NCI-H146 (cell line): Measurements from ENCODE around the gene IBA57.

ENCODE experiments used
- DNase-seq: peaks from one replicate; lab custom pipeline; 2025; lab: John Stamatoyannopoulos, UW

Gene IBA57

DNA sequence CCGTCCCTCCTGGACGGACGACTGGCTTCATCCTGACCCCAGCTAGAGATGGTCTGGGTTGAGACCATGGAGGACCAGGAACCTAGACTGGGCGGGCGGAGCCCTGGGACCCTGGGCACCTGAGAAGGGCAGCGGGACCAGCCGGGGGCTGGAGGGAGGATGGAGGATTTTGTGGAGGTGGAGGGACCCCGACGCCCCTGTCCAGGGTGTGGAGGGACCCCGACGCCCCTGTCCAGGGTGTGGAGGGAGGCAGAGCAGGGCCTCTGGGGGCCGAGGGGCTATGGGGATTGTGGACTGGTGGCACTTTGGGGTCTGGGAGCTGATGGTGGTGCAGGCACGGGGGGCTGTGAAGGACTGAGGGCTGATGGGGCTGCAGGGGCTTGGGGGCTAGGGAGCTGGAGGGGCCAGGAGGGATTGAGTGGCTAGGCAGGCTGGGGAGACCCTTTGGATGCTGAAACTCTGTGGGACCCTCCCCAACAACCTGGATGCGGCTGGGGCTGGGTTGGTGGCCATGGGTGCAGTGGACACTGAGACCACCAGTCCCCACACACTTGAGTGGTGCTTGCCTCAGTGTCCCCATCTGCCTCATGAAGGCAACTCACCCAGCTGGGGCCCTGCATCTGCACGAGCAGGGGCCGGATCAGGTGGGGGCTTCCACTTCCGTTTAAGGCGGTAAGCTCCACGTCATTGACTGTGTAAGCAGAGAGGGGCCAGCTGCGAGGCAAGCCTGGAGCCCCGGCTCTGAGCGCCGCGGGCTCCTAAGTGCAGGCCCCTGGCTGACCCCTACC lies 8.5 kb upstream of the IBA57 start:
- no peak for DNase-seq

DNA sequence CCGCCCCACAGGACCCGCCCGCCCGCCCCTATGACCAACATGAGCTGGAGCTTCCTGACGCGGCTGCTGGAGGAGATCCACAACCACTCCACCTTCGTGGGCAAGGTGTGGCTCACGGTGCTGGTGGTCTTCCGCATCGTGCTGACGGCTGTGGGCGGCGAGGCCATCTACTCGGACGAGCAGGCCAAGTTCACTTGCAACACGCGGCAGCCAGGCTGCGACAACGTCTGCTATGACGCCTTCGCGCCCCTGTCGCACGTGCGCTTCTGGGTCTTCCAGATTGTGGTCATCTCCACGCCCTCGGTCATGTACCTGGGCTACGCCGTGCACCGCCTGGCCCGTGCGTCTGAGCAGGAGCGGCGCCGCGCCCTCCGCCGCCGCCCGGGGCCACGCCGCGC lies 7.9 kb upstream of the IBA57 start:
- DNase-seq, result no peak

DNA sequence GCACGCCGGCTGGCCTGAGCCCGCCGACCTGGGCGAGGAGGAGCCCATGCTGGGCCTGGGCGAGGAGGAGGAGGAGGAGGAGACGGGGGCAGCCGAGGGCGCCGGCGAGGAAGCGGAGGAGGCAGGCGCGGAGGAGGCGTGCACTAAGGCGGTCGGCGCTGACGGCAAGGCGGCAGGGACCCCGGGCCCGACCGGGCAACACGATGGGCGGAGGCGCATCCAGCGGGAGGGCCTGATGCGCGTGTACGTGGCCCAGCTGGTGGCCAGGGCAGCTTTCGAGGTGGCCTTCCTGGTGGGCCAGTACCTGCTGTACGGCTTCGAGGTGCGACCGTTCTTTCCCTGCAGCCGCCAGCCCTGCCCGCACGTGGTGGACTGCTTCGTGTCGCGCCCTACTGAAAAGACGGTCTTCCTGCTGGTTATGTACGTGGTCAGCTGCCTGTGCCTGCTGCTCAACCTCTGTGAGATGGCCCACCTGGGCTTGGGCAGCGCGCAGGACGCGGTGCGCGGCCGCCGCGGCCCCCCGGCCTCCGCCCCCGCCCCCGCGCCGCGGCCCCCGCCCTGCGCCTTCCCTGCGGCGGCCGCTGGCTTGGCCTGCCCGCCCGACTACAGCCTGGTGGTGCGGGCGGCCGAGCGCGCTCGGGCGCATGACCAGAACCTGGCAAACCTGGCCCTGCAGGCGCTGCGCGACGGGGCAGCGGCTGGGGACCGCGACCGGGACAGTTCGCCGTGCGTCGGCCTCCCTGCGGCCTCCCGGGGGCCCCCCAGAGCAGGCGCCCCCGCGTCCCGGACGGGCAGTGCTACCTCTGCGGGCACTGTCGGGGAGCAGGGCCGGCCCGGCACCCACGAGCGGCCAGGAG lies 7.2 kb upstream of the IBA57 start:
- DNase-seq, result no peak

DNA sequence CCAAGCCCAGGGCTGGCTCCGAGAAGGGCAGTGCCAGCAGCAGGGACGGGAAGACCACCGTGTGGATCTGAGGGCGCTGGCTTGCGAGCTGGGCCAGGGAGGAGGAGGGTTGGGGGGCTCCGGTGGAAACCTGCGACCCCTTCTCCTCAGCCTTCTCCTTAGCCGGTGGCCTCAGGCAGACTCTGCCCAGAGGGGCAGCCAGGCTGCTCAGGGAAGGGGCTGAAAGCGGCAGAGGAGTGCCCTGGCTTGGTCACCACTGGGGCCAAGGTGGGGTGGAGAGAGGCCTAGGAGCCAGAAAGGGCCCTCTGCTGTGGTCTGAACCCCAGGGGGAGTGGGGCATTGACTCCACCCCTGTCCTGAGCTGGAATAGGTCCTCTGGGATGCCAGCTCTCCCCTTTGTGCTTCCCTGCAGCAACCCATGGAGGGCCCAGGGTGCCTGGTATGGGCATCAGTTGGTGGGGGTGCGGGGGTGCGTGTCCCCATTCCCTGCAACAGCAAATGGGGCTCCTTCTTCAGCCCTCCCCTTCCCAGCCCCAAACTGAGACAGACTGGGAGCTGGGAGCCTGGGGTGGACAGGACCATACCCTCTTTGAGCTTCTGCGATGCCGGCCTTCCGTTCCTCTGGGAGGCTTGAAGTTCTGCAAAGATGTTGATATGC lies 6.5 kb upstream of the IBA57 start:
- DNase-seq, result no peak

DNA sequence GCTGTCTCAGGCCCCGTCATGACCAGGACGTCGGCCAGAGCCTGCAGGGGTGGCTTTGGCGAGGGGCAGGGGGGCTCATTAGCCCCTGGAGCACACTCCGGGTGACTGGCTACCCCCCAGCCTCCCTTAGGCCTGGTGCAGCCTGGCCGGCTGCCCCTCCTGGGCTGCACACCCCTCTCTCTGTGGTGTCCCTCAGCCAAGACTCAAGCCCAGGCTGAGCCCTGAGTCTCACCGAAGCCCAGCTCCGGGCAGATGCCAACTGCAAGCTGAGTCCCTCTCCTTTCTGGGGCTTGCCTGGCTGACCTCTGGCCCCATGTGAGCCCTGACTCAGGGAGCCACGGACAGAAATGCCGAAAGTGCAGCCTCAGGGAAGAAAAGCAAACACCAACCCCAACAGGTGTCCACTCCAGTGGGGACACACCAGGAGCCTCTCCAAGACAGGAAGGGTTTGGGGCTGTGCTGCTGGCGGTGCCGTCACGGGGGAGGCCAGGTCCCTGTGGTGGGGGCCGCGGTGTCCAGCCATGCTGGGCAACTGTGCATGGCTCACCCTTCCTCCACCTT lies 5.3 kb upstream of the IBA57 start:
- no peak for DNase-seq

DNA sequence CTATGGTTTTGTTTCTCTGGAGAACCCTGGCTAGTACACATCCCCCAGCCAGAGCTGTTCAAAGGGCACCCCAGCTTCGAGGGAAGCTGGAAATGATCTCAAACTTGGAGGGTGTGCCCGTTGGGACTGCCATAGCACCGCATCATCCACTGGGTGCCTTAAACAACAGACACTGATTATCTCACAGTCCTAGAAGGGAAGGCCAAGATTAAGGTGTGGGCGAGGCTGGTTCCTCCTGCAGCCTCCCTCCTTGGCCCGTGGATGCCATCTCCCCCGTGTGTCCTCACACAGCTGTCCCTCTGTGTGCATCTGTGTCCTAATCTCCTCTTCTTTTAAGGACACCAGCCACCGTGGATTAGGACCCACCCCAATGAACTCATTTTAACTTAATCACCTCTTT lies 4.2 kb upstream of the IBA57 start:
- DNase-seq, result no peak

DNA sequence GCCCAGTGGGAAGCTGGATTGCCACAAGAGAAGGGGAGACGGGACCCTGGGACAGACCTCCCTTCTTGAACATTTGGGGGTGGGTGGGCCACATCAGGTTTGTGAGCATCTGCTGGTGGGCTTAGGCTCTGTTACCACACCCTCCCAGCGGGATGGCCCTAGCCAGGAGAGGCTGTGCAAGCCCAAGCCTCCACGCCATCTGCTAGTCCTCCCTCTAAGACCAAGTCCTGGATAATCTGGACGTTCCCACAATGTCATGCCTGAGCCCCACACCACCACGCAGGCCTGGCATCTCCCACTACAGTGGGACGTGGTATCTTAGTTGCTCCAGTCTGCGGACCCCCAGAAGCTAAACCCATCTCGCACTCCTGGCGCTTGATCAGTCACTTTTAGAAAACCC lies 3.7 kb upstream of the IBA57 start:
- no peak for DNase-seq

DNA sequence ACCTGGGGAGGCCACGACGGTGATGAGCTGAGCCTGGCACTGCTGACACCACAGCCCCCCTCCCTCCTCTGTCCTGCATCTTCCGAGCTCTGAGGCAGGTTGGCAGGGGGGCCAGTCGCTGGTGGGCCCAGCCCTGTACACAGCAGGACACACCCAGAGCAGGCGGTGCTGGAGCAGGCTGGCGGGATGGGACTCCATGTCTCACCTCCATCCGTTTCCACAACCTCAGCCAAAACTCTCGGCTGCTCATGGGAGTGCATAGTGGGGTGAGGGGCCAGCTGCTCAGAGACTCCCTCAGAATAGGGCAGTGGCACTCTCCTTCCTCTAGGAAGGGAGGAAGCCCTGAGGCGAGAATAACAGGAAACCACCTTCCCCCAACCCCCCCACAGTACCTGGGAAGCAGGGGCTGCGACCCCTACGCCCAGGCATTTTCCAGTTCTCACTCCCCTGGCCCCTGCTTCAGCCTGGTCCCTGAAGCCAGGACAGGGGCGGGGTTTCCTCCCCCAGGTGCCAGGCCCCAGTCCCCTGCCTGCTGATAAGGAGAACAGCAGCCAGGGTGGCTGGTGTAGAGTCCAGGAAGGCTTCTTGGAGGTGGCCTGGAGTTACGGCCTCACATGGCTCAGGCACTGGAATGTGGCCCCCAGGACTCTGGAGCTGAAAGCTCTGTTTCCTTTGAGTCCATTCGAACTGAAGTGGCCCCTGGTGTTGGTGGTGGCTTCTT lies 3.2 kb upstream of the IBA57 start:
- DNase-seq, result no peak

DNA sequence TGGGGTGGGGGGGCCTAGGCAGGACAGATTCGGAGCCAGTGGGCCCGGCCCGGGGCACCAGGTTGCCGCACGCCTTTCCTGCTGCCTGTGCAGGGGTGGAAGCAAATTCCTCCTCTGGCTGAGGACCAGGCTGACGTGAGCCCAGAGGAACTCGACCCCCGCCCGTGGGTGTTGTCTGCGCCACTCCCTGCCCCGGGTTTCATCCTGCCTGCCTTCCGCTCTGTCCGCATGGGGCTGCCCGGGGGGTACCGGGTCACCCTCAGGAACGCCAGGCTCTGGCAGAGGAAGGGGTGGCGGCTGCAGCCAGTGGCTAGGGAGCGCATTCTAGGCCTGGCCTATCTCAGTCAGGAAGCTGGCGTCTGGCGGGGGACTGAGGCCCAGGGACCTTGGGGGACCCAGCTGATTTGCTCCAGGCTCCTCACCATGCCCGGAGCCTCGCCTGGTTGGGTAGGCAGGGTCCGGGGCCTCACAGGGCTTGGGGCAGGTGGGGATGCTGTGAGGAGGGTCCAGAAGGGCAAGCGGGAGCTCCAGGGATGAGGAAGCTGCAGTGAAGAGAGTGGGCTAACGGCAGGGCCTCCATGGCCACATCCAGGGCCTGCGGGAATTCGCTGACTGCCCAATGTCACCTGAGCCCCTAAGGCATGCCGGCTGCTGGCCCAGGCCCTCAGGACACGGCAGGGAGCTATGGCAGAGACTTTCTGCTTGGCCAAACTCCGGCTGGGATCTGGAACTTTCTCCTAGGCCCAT lies 2.4 kb upstream of the IBA57 start:
- DNase-seq, result no peak

DNA sequence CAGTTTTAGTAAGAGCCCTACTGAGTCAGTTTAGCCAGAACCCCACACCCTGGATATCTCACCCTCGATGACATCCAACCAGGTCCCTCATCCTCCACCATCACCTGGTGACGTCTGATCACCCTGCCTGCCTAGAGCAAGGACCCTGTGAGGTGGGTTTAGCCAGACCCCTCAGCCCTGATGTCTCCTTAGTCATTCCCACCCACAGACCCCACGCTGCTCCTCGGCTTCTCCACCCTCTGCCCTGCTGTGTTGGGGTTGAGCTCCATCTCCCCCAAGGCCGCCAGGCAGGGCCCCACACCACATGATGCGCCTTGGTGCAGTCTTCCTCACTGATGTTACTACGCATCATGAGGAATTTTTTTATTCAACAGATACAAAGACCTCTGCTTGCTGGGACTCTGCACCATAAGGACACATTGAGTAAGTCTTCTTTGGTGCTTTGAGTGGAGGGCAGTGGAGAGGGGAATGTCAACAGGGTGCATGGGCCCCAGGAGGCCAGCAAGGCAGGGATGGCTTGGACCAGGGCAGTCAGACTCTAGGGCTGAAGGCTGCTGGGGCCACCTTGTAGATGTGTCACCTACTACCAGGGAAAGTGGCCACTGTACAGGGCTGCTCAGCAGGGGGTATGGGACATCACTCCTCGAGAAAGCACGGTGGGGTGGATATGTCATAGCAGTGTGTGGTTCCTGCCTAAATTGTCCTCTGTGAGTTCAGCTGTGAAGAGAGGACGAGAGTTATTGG lies 1.7 kb upstream of the IBA57 start:
- DNase-seq, result no peak

DNA sequence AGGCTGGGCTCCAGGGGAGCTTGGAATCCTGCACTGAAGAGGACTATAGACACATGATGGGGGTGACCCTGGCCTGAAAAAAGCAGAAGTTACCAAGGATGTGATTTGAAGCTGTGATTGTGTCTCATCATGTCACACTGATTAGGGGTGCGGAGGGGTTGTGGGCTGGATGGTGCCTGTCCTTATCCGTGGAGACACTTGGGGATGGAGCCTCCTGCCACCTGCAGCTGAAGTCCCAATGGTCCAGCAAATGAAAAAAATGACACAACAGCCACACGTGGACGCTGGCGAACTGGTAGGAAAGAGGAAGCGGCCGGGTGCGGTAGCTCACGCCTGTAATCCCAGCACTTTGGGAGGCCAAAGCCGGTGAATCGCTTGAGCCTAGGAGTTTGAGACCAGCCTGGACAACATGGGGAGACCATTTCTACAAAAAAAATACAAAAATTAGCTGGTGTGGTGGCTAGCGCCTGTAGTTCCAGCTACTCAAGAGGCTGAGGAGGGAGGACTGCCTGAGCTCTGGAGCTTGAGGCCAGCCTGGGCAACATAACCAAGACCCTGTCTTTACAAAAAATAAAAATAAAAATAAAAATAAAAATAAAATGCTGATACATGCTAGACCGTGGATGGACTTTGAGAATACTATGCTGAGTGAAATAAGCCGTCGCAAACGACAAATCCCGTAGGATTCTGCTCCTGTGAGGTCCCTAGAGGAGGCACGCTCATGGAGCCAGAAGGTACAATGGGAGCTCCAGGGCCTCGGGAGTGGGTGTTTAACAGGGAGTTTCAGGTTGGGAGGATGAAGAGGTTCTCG lies 838 bp upstream of the IBA57 start:
- peak; percentile 29 for DNase-seq

DNA sequence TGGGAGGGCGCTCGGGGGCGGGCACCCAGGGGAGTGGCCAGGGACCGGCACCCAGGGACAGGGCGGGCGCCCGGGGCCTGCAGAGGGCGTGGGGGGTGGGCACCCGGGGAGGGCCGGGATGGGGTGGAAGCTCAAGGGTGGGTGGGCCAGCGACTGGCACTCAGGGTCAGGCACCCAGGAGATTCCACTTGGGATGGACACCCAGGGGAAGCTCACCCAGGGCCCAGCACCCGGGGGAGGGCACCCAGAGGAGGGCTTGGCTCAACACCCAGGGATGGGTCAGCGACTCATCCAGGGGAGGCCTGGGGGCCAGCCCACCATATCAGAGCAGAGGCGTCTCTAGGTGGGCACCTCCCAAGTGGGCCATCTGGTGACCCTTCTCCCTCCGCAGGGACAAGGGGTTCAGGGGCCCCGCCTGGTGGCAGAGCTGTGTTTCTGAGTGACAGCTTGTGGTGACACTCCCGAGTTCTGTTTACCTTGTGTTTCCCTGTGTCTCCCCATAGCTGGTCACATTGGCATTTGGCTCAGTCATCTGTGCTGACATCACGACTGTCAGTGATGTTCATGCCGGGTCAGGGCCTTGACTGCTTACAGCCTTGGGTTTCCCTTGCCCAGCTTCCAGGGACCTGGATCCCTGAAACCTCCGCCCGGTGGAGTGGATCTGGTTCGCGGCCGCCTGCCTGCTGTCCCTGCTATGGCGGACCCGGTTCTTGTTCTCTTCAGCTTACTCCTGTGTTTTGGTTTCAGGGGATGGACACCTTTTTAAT lies 749 bp downstream of the IBA57 start:
- peak; percentile 54 for DNase-seq

DNA sequence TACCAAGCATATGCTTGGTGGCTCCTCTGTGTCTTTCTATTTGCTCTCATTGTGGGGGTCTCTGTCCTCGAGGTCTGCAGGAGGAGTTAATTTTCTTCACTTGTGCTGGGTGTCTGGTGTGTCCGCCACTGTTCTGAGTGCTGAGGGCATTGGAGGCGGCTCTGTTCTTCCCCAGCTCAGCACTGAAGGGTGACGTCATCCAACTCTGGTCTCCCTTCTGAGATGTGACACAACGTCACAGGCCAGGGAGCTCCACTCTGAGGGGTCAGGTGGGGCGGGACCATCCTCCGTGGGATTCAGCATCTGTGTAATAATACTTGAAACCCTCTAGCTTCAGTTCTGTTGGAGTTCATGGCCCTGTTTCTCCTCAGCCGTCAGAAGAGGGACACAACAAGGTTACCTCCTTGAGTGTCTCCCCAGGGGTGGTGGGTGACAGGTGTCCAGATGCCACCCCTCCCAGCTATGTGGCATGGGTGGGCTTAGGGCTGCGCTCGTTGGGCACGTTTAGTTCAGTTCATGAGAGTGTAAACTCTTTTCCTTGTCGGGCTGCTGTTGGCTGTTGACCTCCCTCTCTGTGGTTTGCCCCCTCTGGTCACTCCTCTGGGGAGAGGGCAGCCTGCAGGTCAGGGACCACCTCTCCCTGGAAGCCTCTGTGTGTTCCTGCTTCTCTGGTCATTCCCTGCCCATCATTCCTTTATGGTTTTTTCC lies 3.1 kb downstream of the IBA57 start:
- DNase-seq, result no peak

DNA sequence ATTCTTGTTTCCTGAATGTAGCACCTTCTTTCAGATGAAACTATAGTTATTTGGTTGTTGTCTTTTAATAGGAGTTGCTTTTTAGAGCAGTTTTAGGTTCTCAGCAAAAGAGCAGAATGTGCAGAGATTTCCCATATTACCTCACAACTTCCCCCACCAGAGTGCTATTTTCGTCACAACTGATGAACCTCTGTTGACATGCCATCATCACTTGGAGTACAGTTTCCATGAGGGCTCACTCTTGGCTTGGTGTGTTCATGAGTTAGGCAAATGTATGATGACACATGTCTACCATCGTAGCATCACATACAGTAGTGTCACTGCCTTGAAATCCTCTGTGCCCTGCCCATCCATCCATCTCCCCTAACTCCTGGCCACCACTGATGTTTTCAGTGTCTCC lies 3.7 kb downstream of the IBA57 start:
- no peak for DNase-seq

DNA sequence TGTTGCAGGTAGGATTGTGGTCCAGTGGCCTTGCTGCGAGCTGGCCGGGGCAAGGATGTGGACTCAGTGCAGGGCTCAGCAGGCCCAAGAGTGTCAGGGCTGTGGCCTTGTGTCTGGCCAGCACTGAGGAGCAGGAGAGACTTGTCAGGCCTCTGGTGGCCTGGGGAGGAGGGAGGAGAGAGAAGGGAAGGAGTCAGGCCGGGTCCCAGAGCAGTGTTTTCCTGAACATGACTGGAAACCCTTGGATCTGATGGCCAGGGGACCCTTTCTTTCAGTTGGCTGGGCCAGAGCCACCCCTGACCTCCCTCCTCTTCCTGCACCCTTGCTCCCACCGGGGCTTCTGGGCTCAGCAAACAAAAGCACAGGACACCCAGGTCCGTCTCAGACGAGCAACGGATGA lies 5.1 kb downstream of the IBA57 start:
- no peak for DNase-seq

DNA sequence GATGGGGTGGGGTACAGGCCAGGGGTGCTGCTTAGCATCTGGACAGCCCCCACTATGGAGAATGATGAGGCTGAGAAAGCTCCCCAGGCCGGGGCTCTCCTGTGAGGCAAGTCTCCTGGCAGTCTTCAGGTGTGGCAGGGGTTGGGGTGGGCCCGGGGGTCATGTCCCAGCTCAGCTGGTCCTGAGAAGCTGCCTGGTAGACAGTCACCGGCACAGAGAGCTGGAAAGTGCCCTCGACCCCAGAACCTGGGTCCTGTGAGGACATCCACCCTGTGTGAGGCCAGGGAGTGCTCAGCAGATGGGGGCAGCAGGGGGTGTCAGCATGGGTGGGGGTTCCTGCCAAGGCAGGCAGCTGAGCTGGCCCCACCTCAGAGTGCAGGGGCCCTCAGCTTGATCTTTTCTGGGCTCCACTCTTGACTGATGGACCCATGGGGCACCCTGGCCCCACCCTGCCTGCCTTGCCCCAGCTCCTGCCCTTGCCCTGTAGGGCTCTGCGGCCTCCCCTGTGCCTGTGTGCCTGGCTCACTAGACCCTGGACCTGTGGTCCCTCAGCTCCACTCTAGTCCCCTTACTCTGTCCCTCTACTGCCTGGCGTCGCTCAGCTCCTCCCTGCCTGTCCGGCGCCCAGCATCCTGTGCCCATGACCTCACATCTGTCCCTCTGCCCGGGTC lies 5.8 kb downstream of the IBA57 start:
- DNase-seq, result no peak
